ENCODE results near the gene TOGARAM1.

DNA sequence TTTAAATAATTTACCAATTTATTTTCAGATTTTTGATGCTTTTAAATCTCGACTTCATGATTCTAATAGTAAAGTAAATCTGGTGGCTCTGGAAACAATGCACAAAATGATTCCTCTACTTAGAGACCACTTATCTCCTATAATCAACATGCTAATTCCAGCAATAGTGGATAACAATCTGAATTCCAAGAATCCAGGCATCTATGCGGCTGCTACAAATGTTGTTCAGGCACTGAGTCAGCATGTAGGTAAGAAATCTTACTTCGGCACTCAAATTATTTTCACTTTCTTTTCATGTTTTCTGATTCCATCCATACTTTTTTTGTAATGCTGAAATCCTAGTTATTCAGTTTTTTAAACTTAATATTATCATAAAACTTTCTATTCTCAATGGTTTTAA, 106.4 kb downstream of the TOGARAM1 start:
- TF ChIP-seq POLR2A (IDR thresholded peaks at IDR 0.05): no peak
- TF ChIP-seq, protein P1, sequence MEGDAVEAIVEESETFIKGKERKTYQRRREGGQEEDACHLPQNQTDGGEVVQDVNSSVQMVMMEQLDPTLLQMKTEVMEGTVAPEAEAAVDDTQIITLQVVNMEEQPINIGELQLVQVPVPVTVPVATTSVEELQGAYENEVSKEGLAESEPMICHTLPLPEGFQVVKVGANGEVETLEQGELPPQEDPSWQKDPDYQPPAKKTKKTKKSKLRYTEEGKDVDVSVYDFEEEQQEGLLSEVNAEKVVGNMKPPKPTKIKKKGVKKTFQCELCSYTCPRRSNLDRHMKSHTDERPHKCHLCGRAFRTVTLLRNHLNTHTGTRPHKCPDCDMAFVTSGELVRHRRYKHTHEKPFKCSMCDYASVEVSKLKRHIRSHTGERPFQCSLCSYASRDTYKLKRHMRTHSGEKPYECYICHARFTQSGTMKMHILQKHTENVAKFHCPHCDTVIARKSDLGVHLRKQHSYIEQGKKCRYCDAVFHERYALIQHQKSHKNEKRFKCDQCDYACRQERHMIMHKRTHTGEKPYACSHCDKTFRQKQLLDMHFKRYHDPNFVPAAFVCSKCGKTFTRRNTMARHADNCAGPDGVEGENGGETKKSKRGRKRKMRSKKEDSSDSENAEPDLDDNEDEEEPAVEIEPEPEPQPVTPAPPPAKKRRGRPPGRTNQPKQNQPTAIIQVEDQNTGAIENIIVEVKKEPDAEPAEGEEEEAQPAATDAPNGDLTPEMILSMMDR (IDR thresholded peaks at IDR 0.05 in 4 of 5, conservative IDR thresholded peaks at IDR 0.05 in 1 of 5): no peak

Data from gastrocnemius medialis (tissue), 4 donors.